ENCODE results near the gene FBXO3.

DNA sequence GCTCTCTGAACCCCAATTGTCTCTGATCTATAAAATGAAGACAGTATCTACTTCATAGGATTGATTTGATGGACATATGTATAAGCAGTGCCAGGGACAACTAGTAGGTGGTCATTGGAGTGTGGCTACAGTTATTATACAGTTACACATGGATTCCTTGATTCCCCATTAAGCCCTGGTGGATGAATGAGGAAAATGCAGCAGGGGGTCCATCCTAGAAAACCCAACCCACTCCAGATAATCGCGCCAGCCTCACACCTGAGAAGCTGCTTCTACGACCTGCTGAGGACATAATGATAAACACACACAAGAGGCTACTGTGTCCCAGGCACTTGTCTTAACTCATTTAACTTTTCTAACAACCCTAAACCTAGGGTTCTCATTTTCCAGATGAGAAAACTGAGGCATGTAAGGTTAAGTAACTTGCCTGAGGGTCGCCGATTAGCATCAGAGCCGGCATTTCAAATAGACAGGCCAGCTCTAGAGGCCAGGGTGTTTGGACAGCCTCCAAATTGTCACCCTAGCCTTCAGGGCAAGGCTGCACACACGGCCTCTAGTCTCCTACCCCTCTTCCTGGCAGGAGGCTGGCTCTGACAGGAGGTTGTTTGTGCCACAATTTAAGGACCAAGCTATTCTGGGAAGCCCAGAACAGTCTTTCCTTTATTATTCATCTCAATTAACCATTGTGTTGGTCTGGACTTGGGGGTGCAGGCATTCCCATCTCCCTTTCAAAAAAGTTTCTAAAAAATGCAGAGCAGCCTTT lies 69.9 kb downstream of the FBXO3 start:
- no peak for TF ChIP-seq POLR2A (IDR thresholded peaks at IDR 0.05; ENCODE audit: low read depth, low read length)
- TF ChIP-seq POLR2AphosphoS5 (IDR thresholded peaks at IDR 0.05; ENCODE audit: low read depth, low read length) = no peak
- no peak for TF ChIP-seq TAF1 (IDR thresholded peaks at IDR 0.05; ENCODE audit: borderline replicate concordance, low read depth, low read length)
